Activated CD8-positive, alpha-beta T cell treated with anti-CD3 and anti-CD28 coated beads, Interleukin-2, amount 10 ng/mL, durations not matched to agents 7 days and 5 days (primary cell): ENCODE data around the gene GLG1. TPM values are rescaled to one million over a fixed set of nuclear protein-coding genes. Genes with fewer than 3 reads are reported as not detected.

ENCODE experiments used
- total RNA-seq, 2 experiments: library from RNA; stranded (reverse); gene quantifications; one replicate each; pipeline ENCODE4 v1.2.3, GENCODE V29; 2021

Gene GLG1
- total RNA-seq, 2 experiments from 2014 or later = 110 to 112 TPM

Other genes starting within 250 kb of the GLG1 start
- 1 to 10 TPM; 1.1 to 1.4 TPM for gene NPIPB15, start 230.8 kb downstream of the GLG1 start, total RNA-seq
- 1 to 10 TPM in 1 of 2 experiments, under 1 TPM in 1; 0.76 to 1.1 TPM for gene CLEC18B, start 185.6 kb downstream of the GLG1 start, total RNA-seq
- gene RFWD3, start 59.8 kb upstream of the GLG1 start, total RNA-seq = 100 to 1,000 TPM; 119 to 120 TPM
- 10 to 100 TPM; 29.5 to 31.3 TPM for gene MLKL, start 93.7 kb upstream of the GLG1 start, total RNA-seq
- gene FA2H, start 167.7 kb upstream of the GLG1 start, total RNA-seq = not detected